SK-N-SH (cell line): ENCODE measurements around the gene MAK. TPM values are rescaled to one million over a fixed set of nuclear protein-coding genes. Genes with fewer than 3 reads are reported as not detected.

Experiments
- CTCF ChIA-PET: fragments of 300-600, 350-600 bp; formaldehyde crosslinking; extraction: SDS; loops from one replicate; lab custom pipeline; 2021; lab: Yijun Ruan, JAX
- POLR2A ChIA-PET: fragments of 350-600 bp; sonication (Branson Sonifier 250); formaldehyde crosslinking; extraction: SDS; loops from one replicate; lab custom pipeline; 2020; ENCODE audit warnings: antibody characterized with exemption, inconsistent platforms; lab: Yijun Ruan, JAX
- DNase-seq: peaks from one replicate; pipeline ENCODE4 v3.0.0; 2012
- H2AFZ ChIP-seq: fragments of 200-600 bp; sonication (generic); 2 replicates; pipeline ENCODE4 v1.8.1; 2016; ENCODE audit warnings: antibody characterized with exemption, mild to moderate bottlenecking, low read depth
- H3F3A ChIP-seq: fragments of 200-600 bp; sonication (generic); replicated peaks from 2 replicates; pipeline ENCODE3; 2016; ENCODE audit warnings: antibody characterized with exemption, mild to moderate bottlenecking; ENCODE audit not compliant: insufficient read depth
- H3K27ac ChIP-seq, 2 experiments: fragments of 200-500 bp in 1 of 2; fragments of 200-600 bp in 1 of 2; sonication (Bioruptor generic) in 1 of 2; sonication (generic), shearing (Covaris generic) in 1 of 2; 2 replicates each; pipeline versions ENCODE4 v1.5.1 to v1.6.1; 2014 to 2016; ENCODE audit warnings: low read depth in 2 of 2, inconsistent platforms in 1 of 2, low read length in 1 of 2, mild to moderate bottlenecking in 1 of 2, mixed read lengths in 1 of 2
- H3K27me3 ChIP-seq: fragments of 200-600 bp; sonication (generic), shearing (Covaris generic); 2 replicates; pipeline ENCODE4 v1.6.1; 2016; ENCODE audit warnings: mixed run types; ENCODE audit not compliant: insufficient read depth
- H3K36me3 ChIP-seq, 2 experiments: fragments of 200-500 bp in 1 of 2; fragments of 200-600 bp in 1 of 2; sonication (Bioruptor generic) in 1 of 2; sonication (generic) in 1 of 2; replicated peaks in 1 of 2; 2 replicates each; pipeline versions ENCODE3 to v1.5.1; 2014 to 2016; ENCODE audit warnings: low read length in 1 of 2, mild to moderate bottlenecking in 1 of 2; ENCODE audit not compliant: insufficient read depth in 2 of 2, control insufficient read depth in 1 of 2
- H3K4me1 ChIP-seq, 2 experiments: fragments of 200-500 bp in 1 of 2; fragments of 200-600 bp in 1 of 2; sonication (Bioruptor generic) in 1 of 2; sonication (generic), shearing (Covaris generic) in 1 of 2; 2 replicates each; pipeline versions ENCODE4 v1.5.1 to v1.6.1; 2014 to 2016; ENCODE audit warnings: low read depth in 1 of 2, low read length in 1 of 2, mixed run types in 1 of 2; ENCODE audit not compliant: insufficient read depth in 2 of 2, control insufficient read depth in 1 of 2
- H3K4me2 ChIP-seq: fragments of 200-600 bp; sonication (generic), shearing (Covaris generic); 2 replicates; pipeline ENCODE4 v1.6.1; 2017; ENCODE audit warnings: mixed run types
- H3K4me3 ChIP-seq, 2 experiments: fragments of 200-500 bp in 1 of 2; fragments of 200-600 bp in 1 of 2; sonication (Bioruptor generic) in 1 of 2; sonication (generic), shearing (Covaris generic) in 1 of 2; 2 replicates each; pipeline versions ENCODE4 v1.5.1 to v1.8.1; 2014 to 2016; ENCODE audit warnings: low read depth in 2 of 2, inconsistent platforms in 1 of 2, low read length in 1 of 2, mild to moderate bottlenecking in 1 of 2, mixed read lengths in 1 of 2, moderate library complexity in 1 of 2
- H3K79me2 ChIP-seq: fragments of 200-600 bp; sonication (generic); 2 replicates; pipeline ENCODE4 v1.8.1; 2017; ENCODE audit warnings: mild to moderate bottlenecking; ENCODE audit not compliant: insufficient read depth
- H3K9ac ChIP-seq: fragments of 200-600 bp; sonication (generic); 2 replicates; pipeline ENCODE4 v1.6.1; 2017; ENCODE audit warnings: mixed run types
- H3K9me2 ChIP-seq: fragments of 200-600 bp; sonication (generic); 2 replicates; pipeline ENCODE4 v1.6.1; 2017; ENCODE audit warnings: mixed run types
- H3K9me3 ChIP-seq: fragments of 200-600 bp; sonication (generic); 2 replicates; pipeline ENCODE4 v1.6.1; 2017; ENCODE audit warnings: mixed run types, mild to moderate bottlenecking, moderate library complexity
- H4K20me1 ChIP-seq: fragments of 200-600 bp; sonication (generic); 2 replicates; pipeline ENCODE4 v1.6.1; 2017; ENCODE audit warnings: mild to moderate bottlenecking, mixed run types; ENCODE audit not compliant: insufficient read depth
- CTCF ChIP-seq: fragments of 200-600 bp; sonication (generic); IDR thresholded peaks from 2 replicates; pipeline ENCODE4 v1.6.1; 2017; ENCODE audit warnings: antibody characterized with exemption, mild to moderate bottlenecking, moderate library complexity
- GATA2 ChIP-seq: sonication (generic); formaldehyde crosslinking; IDR thresholded peaks from 2 replicates; pipeline ENCODE4 v1.5.0; 2020; ENCODE audit warnings: mild to moderate bottlenecking, missing genetic modification reagents
- NFIC ChIP-seq: IDR thresholded peaks from 2 replicates; pipeline ENCODE4 v1.4.0; 2012; ENCODE audit warnings: borderline replicate concordance
- NRF1 ChIP-seq: IDR thresholded peaks from 2 replicates; pipeline ENCODE4 v1.6.1; 2012; ENCODE audit warnings: low read depth, mild to moderate bottlenecking, low read length
- PBX3 ChIP-seq: IDR thresholded peaks from 2 replicates; pipeline ENCODE4; 2012
- RAD21 ChIP-seq: IDR thresholded peaks from 2 replicates; pipeline ENCODE4 v1.6.1; 2012; ENCODE audit warnings: mild to moderate bottlenecking, low read length
- RCOR1 ChIP-seq: fragments of 150-350 bp; IDR thresholded peaks from 2 replicates; pipeline ENCODE4 v1.6.1; 2017; ENCODE audit warnings: antibody characterized with exemption, low read length
- REST ChIP-seq: IDR thresholded peaks from 2 replicates; pipeline ENCODE4 v1.6.1; 2012; ENCODE audit warnings: mild to moderate bottlenecking, low read depth, low read length, moderate library complexity
- RFX5 ChIP-seq: IDR thresholded peaks from 2 replicates; pipeline ENCODE4 v1.6.1; 2012; ENCODE audit warnings: mild to moderate bottlenecking, improper control_type of control experiment, low read length
- USF2 ChIP-seq: fragments of 150-350 bp; IDR thresholded peaks from 2 replicates; pipeline ENCODE4 v1.6.1; 2017; ENCODE audit warnings: antibody characterized with exemption, low read length, low read depth, borderline replicate concordance
- ZBTB33 ChIP-seq: IDR thresholded peaks from 2 replicates; pipeline ENCODE4 v1.4.0; 2012; ENCODE audit warnings: low read depth, borderline replicate concordance
- WGBS: methylation state at CpG from one replicate; pipeline ENCODE4 v1.1.6; 2017; ENCODE audit warnings: low lambda C conversion rate; 5-methylcytosine and 5-hydroxymethylcytosine counted together
- polyA plus RNA-seq, 3 experiments: library from polyadenylated mRNA; depleted of rRNA; stranded (reverse); fragments of >200 nt; gene quantifications; 2 replicates each; pipeline ENCODE4 v1.2.3, GENCODE V29; 2012

MAK gene
- polyA plus RNA-seq, 1 of the 3 experiments (the other 2 are of a cell fraction) = 0.02 TPM

- no peak for DNase-seq
- no peak for TF ChIP-seq ZBTB33
- no peak for TF ChIP-seq NRF1
- TF ChIP-seq RAD21 = no peak
- no peak for TF ChIP-seq REST
- TF ChIP-seq CTCF = no peak
- TF ChIP-seq PBX3 = 0 out of 2 replicates have a peak, but pooled peaks have one; percentile 9
- no peak; the same call in 1 of the 2 replicates for TF ChIP-seq USF2
- TF ChIP-seq GATA2 = no peak
- TF ChIP-seq RCOR1 = no peak
- no peak for TF ChIP-seq RFX5
- TF ChIP-seq NFIC = peak; percentile 49
Measured at GRCh38 chr6:10722570-10722819, 115.8 kb downstream of the MAK start.

More at GRCh38 chr6:10722570-10722819, 115.8 kb downstream of the MAK start:
- no peaks in the 10 kb centered on the region for H3K9me3 ChIP-seq
- H4K20me1 ChIP-seq = no peaks in the 10 kb centered on the region
- peaks cover 0 to 6% of the 10 kb centered on the region in 2 experiments for H3K36me3 ChIP-seq
- 0% methylated on average over 6 of the region's 6 CpGs for WGBS
- peak overlapping the region; percentile 85 for H3K4me2 ChIP-seq
- H3K9me2 ChIP-seq = no peaks in the 10 kb centered on the region
- ChIA-PET POLR2A (interaction anchor here (0.6 to 4.7 kb wide), 5 partner anchors 15 to 165 kb away, joined by 3 to 66 read pairs (median 3); partner anchors contain the start of genes C6orf52, PAK1IP1, SYCP2L and TMEM14B), CTCF (interaction anchor here (0.8 to 1.2 kb wide), 3 partner anchors 25 to 216 kb away, joined by 3 to 4 read pairs (median 3); partner anchors contain the start of gene TMEM14B)
- H2AFZ ChIP-seq = peak overlapping the region; percentile 89
- peaks cover 9 to 16% of the 10 kb centered on the region in 2 experiments; a peak in 2 of 4 replicates for H3K4me1 ChIP-seq
- H3K27ac ChIP-seq = peak overlapping the region; percentile 86 to 88
- no peaks in the 10 kb centered on the region for H3K27me3 ChIP-seq
- H3K4me3 ChIP-seq = peak overlapping the region; percentile 65 to 93
- peak overlapping the region; percentile 87 for H3K9ac ChIP-seq
- peaks cover 7% of the 10 kb centered on the region for H3F3A ChIP-seq
- peaks cover 38% of the 10 kb centered on the region for H3K79me2 ChIP-seq
